Mucosa of descending colon (tissue), 3 donors: ENCODE results near the gene USP49. TPM values are rescaled to one million over a fixed set of nuclear protein-coding genes. Genes with fewer than 3 reads are reported as not detected.
"Not testable (repeated sequence)": the region's sequence is repeated elsewhere in the genome, so short reads cannot be mapped to it uniquely, and the experiment has no call there.

Experiments
- ATAC-seq: fragments of 200-7000 bp; cut with Tn5 transposase; one replicate; pipeline ENCODE4 v1.9.1; 2020; ENCODE audit warnings: mild to moderate bottlenecking, moderate library complexity
- DNase-seq, 3 donors: peaks; one replicate each; pipeline ENCODE4 v3.0.0-alpha.2; 2020
- H3K36me3 ChIP-seq: fragments of 200-600 bp; one replicate; pipeline ENCODE4 v1.8.0; 2021; ENCODE audit warnings: low read depth, mild to moderate bottlenecking
- H3K4me1 ChIP-seq: fragments of 200-600 bp; one replicate; pipeline ENCODE4 v1.8.0; 2021; ENCODE audit warnings: low read depth, mild to moderate bottlenecking
- H3K4me3 ChIP-seq: fragments of 200-600 bp; one replicate; pipeline ENCODE4 v1.8.0; 2021; ENCODE audit warnings: mild to moderate bottlenecking
- H3K9me3 ChIP-seq: fragments of 200-600 bp; one replicate; pipeline ENCODE4 v1.8.0; 2021; ENCODE audit warnings: mild to moderate bottlenecking
- intact Hi-C, 2 donors: fragments of 100-400 bp; cut with DNase I in 1 of 2; cut with micrococcal nuclease in 1 of 2; formaldehyde crosslinking; loops; one replicate each; pipeline versions ENCODE4 v1.11.0 to v1.11.1; 2022; cut with DNase I, micrococcal nuclease
- long read RNA-seq, 2 donors: library from polyadenylated mRNA; unstranded; transcript quantifications; one replicate each; pipeline ENCODE4 v2.0.0, GENCODE V29; 2019 to 2021
- total RNA-seq, 3 donors: library from RNA; stranded (reverse); fragmentation: NEBNext Ultra II Directional in 2 of 3; extraction: Animal tissue kit (Norgen Biotek cat#: 25700) in 2 of 3; gene quantifications; one replicate each; pipeline versions ENCODE4 v1.2.1 to v1.2.4, GENCODE V29; 2021 to 2023
- TF ChIP-seq, protein P1 (sequence below): fragments of 200-600 bp; IDR thresholded peaks from one replicate; pipeline ENCODE4 v1.8.0; 2022; ENCODE audit warnings: antibody characterized with exemption, mild to moderate bottlenecking
- donor health status: DM: no; HTN: no; CAD: no; lungs with moderate emphysema.
- donor health status: DM: no; HTN: no; CAD: no.
- donor health status: DM: no; HTN: yes; CAD: no.

The USP49 gene
- 1 to 10 TPM; 2.8 to 3.7 (median 3.2) TPM for total RNA-seq
- long read RNA-seq, donor 1, partial matches to known transcripts: 0 of 8 reads
- long read RNA-seq, donor 1, other reads (novel, unspliced or antisense): 8 of 8 reads
- long read RNA-seq, donor 2, partial matches to known transcripts: 0 of 6 reads
- long read RNA-seq, donor 2, other reads (novel, unspliced or antisense): 6 of 6 reads

DNA sequence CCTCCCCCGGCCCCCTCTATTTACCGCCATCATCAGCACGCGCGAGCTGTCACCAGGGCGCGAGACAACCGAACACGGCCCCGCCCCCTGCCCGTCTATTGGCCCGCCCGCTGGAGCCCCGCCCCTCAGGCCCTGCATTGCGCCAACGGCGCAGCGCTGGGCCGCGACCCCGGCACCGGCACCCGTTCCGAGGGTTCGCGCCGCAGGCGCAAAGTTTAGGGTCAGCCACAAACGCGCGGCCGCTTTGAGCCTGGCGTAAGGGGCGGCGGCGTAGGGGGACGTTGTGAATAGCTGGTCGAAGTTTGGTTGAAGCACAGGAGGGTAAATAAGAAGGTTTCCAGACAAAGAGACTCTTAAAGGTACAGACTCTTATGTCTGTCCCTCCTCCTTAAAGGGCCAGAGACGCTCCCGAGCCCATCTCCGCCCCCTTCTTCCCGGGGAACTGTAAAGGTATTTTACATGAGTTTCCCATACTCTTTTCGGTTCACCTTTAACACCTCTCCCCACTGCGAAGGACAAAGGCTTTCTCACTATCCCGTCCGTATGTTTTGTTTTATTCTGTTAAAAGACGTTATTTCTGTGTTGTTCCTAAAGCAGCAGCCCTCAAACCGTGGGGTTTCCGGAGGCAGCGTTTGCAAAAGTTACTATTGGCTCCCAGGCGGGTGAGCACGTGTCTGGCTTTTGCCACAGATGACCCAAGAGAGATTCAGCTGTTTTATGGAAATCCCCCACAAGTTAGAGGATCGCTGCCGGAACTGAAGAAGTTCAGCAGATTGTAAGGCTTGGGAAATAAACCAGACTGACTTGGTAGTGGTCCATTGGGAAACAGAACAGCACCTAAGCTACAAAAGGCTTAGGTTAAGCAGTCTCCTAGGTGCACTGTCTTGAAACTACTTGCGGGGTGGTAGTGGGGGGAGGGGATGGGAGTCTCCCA lies at the start of gene USP49:
Gene USP49 (minus strand): TSS at position 76 of the 934 bp plus-strand sequence. CDS start 88,392 bp downstream, outside the sequence.
- ATAC-seq (peak; percentile 99), DNase-seq (peak; percentile 91 to 95 (median 92))
- peak within 1 kb of the TSS; percentile 51 for H3K4me3 ChIP-seq
- H3K4me1 ChIP-seq: peaks cover 7% of the 10 kb centered on the region
- no peaks in the 10 kb centered on the region for H3K9me3 ChIP-seq
- H3K36me3 ChIP-seq: no peaks in the 10 kb centered on the region
- TF ChIP-seq, protein P1, sequence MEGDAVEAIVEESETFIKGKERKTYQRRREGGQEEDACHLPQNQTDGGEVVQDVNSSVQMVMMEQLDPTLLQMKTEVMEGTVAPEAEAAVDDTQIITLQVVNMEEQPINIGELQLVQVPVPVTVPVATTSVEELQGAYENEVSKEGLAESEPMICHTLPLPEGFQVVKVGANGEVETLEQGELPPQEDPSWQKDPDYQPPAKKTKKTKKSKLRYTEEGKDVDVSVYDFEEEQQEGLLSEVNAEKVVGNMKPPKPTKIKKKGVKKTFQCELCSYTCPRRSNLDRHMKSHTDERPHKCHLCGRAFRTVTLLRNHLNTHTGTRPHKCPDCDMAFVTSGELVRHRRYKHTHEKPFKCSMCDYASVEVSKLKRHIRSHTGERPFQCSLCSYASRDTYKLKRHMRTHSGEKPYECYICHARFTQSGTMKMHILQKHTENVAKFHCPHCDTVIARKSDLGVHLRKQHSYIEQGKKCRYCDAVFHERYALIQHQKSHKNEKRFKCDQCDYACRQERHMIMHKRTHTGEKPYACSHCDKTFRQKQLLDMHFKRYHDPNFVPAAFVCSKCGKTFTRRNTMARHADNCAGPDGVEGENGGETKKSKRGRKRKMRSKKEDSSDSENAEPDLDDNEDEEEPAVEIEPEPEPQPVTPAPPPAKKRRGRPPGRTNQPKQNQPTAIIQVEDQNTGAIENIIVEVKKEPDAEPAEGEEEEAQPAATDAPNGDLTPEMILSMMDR: no peak
- intact Hi-C loops: no loop called here

DNA sequence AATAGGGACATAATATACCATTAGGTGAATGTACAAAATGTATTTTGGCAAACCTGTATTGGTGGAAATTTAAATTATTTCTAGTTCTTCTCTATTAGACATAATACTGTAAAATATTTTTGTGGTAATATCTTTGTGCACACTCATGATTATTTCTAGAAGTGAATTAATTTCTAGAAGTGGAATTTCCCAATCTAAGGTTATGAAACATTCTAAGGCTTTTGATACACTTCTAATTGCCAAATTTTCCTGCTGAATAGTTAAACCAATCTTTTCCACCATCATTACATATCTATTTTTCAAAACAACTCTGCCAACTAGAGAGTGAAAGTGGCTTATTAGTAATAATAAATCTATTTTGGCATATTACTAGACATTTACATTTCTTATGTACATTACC lies 48.3 kb upstream of the USP49 start:
- H3K36me3 ChIP-seq: no peaks in the 10 kb centered on the region
- peaks cover 20% of the 10 kb centered on the region for H3K4me1 ChIP-seq
- no peak for DNase-seq
- ATAC-seq: no peak
- intact Hi-C loops: loop anchor here (5.0 to 10.0 kb wide), 2 partner anchors 99 to 101 kb away; no protein-coding TSS in a partner anchor
- H3K4me3 ChIP-seq: no peak overlapping the region
- TF ChIP-seq, protein P1: no peak
- H3K9me3 ChIP-seq: no peaks in the 10 kb centered on the region

DNA sequence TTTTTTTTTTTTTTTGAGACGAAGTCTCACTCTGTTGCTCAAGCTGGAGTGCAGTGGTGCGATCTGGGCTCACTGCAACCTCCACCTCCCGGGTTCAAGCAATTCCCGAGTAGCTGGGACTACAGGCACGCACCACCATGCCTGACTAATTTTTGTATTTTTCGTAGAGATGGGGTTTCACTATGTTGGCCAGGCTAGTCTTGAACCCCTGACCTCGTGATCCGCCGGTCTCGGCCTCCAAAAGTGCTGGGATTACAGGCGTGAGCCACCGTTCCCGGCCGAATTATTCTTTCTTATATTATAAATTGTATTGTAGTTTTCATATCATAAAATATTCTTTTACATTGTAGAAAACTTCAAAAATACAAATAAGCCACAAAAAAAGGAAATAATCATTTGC lies 47.7 kb upstream of the USP49 start:
- H3K9me3 ChIP-seq, H3K4me3 ChIP-seq, H3K36me3 ChIP-seq, DNase-seq, ATAC-seq: not testable (repeated sequence)
- intact Hi-C loops: loop anchor here (5.0 to 10.0 kb wide), 2 partner anchors 99 to 102 kb away; no protein-coding TSS in a partner anchor
- peaks cover 20% of the 10 kb centered on the region for H3K4me1 ChIP-seq

DNA sequence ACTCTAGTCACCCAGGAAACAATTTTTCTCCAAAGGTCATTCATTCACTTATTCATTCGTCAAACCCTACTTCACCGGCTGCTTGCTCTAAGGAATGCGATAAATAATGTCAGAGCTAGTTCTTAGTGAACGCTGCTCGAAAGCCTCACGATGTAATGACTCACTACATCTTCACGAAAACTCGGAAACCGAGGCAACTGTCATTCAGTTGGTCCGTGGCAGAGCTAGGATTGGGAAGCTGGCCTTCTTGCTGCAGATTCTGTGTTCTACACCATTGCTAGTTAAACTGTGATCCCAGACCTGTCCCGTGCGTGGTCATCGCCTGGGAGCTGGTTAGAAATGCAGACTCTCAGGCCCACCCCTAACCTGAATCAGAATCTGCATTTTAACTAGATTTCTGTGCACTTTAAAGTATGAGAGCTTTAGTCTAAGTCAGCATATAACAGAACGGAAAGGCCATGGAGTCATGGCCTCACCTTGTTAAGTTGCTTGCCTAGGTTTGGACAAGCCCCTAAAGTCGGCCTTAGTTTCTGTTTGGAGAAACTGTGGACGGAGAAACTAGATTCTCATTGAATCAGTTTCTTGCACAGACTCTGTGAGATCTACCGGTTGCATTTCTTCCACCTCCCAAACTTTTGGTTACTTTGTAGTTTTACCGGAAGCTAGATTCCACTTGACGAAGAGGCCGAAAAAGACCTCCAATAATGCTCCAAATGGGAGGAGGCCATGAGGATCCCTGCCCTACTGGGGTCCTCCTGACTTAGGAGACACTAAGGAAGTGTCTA lies 47.1 kb upstream of the USP49 start:
- no peak for DNase-seq

DNA sequence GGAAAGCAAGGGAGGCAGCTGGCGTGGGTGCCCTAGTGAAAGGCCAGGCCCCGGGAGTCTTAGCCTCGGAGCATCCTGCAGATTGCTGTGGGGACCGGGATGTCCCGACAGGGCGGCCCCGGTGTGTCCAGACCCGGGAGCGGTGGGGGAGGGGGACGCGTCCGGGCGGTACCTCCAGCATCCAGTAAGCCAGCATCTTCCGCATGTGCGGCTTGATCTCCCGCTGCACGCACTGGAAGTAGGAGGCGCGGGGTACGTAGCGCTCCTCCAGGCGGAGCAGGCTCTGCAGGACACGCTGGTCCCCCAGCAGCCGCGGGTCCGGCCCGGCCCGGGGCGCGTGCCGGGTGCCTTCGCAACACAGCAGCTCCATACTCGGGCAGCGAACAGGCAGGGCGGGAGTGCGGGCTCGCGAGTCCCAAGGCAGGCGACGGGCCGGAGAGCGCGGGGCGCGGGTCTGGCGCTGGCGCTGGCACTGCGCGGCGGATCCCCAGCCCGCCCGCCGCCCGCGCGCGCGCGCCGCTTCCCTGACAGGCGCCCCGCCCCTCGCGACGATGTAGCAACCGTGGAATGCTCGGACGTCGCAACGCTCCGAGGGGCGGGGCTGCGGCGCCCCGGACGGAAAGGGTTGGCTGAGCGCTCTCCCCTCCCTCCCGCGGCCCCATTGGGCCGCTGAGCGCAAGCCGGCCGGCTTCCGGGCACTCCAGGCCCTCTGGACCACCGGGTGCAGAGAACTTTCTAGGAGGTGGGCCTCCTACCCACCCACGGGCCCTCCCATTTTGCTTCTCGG lies 46.3 kb upstream of the USP49 start, which contains the start of gene CCND3:
Gene CCND3 (minus strand): TSS at position 529 of the 787 bp plus-strand sequence. CDS start 159 bp downstream, at position 370.
- Histone ChIP-seq H3K4me3 (peak within 1 kb of the TSS; percentile 44), H3K36me3 (no peaks in the 10 kb centered on the region), H3K4me1 (peaks cover 20% of the 10 kb centered on the region), H3K9me3 (no peaks in the 10 kb centered on the region)
- intact Hi-C loops: loop anchor here (5.0 to 10.0 kb wide), 2 partner anchors 101 to 103 kb away; no protein-coding TSS in a partner anchor
- DNase-seq (peak; percentile 94 to 96 (median 95)), ATAC-seq (peak; percentile 92)
- TF ChIP-seq, protein P1: no peak

More for the DNA sequence above, 47.1 kb upstream of the USP49 start:
- H3K9me3 ChIP-seq: no peaks in the 10 kb centered on the region
- peaks cover 20% of the 10 kb centered on the region for H3K4me1 ChIP-seq
- H3K4me3 ChIP-seq: peak overlapping the region; percentile 44
- intact Hi-C loops: loop anchor here (5.0 to 10.0 kb wide), 2 partner anchors 100 to 103 kb away; no protein-coding TSS in a partner anchor
- no peaks in the 10 kb centered on the region for H3K36me3 ChIP-seq
- TF ChIP-seq, protein P1: no peak
- ATAC-seq: peak; percentile 1
